GM18867 (cell line): Measurements from ENCODE around the gene POLN.

ENCODE experiments used
- ATAC-seq: cut with Tn5 transposase; IDR thresholded peaks from one replicate; pipeline ENCODE4 v1.9.1; 2021; ENCODE audit warnings: mild to moderate bottlenecking, moderate library complexity; ENCODE audit not compliant: unreplicated experiment

Gene POLN

DNA sequence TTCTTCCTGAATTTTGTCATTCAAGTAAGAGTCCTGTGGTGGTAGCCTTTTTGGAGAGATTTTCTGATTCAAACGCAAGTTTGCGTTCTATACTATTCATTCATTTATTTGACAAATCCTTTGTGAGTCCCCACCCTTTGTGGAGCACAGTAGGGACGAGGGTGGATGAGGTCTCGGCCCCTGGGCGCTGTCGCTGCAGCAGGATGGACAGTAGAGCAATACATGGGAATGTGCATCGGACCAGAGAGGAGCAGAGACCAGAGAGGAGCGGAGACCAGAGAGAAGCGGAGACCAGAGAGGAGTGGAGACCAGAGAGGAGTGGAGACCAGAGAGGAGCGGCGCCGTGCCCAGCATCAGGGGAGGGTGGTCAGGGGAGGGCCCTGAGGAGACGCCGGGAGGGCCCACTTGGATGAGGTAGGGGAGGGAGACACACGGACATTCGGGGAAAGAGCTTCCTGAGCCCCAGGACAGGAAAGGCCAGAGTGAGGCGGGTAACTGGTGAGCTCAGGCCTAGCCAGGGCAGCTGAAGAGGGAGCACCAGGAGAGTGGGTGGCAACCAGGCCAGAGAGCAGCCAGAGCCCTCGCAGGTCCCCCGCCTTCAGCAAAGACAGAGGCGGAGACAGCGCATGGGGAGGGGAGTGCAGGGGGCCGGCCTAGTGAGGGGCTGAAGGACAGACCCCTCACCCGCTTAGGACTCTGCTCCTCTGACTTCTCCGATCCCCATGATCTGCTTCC lies 115.4 kb downstream of the POLN start:
- ATAC-seq = no peak

DNA sequence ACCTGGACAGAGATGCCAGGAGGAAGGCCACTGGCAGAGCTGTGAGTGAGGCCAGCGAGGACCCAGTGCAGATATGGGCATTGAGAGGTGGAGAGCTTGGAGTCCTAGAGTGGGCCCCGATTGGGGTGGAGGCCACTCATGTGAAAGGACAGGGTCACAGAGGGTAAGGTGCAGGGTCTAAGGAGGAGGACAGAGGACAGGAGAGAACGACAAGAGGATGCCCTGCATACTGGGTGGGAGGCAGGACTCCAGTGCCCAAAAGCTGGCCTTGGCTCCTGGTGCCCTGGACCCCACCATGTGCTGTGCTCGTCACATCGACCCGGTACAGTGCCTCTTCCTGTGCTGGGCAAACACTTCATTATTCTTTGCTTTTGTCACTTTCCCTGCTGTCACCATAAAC lies 116.1 kb downstream of the POLN start:
- no peak for ATAC-seq

DNA sequence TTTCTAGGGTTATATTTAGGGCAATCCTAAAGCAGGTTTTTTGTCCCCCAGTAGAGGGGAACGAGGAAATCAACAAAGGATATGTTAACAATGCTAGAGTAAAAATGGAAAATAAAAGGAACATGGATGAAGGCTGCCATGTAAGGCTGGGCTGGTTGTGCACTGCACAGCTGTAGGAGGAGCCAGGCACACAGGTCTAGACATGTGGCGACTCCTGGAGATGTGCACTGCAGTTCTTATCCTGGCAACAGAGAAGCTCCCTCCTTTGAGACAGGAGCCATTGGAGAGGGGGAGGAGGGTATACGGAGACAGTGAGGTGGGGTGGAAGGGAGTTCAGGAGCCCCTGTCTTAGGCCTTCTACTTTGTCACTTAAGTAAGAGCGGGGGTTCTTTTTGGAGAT lies 116.9 kb downstream of the POLN start:
- no peak for ATAC-seq

DNA sequence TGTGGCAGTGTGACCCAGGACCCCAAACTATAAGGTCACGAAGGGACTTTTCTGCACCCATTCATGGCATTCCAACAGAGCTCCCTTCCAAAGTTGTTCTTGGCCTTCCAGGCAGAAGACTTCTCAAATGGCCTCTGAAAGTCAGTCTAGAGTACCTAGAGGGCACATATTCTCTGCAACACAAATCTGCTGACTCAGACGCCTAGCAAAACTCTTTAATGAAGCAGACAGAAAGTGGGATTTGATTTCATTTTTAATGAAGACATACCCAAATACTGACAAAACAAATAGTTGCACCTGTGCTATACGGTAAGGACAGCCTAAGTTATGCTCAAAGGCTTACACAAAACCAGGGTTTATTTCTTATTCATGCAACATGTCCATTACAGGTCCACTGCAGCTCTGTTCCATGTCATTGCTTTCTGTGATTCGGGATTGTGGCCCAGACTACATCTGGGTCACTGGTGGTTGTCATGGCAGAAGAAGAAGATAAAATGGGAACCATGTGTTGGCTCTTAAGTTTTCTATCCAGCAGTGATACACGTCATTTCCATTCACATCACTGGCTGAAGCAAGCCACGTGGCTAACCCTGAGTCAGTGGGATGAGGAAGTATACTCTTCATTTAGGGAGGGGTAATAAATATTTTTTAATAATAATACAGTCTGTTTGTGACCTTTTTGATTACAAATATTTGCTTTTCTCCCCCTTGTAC lies 125.1 kb downstream of the POLN start:
- no peak for ATAC-seq

DNA sequence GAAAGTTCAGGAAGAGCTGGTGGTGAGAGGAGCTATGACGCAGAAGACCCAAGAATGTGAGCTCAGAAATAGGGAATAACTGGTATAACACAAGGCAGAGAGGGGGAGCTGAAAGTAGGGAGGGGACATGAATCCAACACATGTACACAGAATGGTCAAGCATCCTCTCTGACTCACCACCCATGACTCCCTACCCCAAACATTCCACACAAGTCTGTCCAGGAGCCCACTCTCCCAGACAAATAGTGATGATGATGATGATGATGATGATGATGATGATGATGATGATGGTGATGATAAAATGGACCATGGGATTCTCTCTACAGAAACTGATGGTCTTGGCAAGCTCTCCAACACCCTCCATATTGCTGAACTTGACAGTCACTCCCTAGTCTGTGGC lies 136.4 kb downstream of the POLN start:
- no peak for ATAC-seq

DNA sequence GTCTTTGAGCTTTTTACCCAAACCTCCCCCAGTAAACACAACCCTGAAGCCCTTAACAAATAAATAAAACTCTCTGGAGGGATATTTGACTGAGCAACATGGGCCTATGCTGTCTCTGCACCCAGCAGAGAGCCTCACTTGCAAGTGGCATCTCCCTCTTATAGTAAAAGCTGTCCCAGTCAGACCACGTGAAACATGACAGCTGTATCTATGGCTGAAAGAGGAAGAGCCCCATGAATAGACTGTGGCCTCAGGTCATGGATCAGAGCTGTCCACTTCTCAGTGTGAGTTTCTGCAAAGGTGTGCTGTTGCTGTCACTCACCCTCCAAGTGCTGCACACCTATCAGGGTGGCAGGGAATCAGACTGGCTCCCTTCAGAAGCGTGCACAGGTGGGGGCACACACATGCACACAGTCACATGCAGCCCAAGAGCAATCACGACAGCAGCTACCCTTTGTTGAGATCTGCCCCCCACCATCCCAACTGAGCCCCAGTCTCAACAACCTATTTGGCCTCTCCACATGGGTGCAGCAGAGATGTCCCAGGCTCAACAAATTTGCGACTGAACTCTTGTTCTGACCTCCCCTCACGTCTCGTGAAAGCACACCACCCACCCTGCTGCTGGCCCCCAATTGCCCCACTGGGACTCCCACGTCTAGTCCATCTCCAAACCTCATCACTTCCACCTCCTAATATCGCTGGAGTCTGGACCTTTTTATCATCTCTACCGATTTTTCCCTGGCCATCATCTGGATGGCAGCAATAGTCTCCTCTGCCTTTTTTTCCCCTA lies 137.2 kb downstream of the POLN start:
- ATAC-seq = no peak

DNA sequence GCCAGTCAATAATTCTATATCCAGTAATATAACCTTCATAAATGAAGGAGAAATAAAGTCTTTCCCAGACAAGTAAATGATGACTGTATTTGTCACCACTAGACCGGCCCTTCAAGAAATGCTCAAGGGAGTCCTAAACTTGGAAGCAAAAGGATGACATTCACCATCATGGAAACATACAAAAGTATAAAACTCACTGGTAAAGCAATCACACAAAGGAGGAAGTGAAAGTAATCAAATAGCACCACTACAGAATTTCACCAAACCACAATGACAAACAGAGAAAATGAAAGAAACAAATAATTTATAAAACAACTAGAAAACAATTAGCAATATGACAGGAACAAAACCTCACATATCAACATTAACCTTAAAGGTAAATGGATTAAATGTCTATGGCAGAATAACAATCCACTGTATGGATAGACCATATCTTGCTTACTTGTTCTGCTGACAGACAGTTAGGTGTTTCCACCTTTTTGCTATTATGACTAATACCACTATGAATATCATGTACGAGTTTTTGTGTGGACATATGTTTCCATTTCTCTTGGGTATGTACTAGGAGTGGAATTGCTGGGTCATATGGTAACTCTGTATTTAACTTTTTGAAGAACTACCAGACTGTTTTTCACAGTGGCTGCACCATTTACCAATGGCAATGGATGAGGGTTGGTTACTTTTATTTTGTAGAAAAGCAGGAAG lies 137.9 kb downstream of the POLN start:
- no peak for ATAC-seq

DNA sequence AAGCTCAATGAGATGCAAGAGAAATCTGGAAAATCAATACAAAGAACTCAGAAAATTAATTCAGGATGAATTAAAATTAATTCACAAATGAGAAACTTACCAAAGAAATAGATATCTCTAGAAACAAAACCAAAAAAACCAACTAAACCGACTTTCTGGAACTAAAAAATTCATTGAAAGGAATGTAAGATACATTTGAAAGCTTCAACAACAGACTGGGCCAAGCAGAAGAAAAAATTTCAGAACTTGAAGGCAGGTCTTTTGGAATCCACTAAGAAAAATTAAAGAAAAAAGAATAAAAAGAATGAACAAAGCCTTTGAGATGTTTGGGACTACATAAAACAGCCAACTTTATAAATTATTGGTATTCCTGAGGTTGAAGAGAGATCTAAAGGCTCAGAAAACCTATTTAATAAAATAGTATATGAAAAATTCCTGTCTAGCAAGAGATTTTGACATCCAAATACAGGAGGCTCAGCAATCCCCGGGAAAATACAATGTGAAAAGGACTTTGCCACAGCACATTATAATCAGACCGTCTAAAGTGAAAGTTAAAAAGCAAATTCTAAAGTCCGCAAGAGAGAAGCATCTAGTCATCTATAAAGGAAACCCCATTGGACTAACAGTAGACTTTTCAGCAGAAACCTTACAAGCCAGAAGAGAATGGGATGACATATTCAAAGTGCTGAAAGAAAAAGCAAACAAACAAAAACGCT lies 138.6 kb downstream of the POLN start:
- no peak for ATAC-seq

DNA sequence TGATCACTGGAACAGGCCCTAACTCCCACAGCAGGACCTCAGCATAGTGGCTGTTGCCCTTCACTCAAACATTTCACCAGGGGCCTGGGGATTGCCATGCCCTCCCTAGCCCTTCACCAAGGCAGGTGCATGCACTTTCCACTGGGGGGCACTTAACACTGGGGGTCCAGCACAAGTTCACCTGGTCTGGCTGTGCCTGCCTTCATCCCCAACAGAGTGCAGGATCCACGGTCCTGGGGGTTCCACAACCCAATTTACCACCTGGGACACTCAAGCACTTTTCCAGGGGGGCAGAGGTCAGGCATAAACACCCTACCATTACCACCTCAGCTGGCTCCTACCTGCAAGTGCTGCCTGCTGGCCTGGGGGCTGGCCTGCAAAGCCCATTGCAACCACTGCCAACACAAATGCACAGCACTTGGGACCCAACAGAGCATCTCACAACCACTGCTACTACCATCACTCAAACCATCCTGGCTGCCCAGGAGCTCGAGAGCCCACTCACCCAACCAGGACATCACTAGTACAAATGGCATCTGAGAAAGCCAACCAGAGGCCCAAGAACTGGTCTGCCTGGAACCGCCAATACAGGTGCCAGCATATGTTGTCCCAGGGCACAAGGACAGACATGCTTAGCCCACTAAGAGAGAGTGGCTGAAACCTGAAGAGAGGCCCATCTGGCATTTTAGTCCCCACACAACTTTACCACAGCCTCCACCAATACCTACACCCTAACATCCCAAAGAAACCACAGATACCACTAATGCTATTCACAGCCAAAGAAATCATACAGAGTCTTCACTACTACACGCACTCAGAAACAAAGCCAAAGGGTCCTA lies 139.7 kb downstream of the POLN start:
- ATAC-seq = no peak

DNA sequence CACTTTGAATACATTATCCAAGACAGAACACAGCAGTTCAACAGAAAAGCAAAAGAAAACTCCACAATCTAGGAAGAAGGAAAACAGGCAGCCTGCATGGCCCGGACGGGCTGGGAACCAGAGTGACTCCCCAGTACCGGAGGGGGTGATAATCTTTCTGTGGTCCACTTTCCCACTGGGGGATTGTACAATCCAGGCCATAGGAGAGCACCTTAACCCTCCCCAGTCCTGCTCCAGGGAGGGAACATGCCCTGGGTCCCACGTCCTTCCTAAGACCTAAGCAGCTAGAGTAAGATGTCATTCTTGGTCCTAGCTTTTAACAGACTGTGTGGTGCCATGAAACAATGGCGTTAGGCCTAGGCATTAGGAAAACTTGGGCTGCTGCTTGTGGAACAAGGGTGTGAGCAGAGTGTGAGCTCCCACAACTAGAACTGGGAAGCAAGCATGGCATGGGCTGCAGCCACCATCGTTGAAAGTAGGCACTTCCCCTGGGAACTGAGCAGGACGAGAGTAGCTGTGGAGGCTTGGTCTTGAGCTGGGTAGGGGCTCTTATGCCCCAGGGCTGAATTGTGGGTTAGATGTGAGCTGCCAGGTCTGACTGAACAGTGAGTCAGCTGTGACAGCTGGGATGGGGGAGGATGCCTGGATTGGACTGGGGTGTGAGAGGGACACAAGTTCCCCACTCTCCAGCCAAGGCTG lies 140.4 kb downstream of the POLN start:
- ATAC-seq = no peak

DNA sequence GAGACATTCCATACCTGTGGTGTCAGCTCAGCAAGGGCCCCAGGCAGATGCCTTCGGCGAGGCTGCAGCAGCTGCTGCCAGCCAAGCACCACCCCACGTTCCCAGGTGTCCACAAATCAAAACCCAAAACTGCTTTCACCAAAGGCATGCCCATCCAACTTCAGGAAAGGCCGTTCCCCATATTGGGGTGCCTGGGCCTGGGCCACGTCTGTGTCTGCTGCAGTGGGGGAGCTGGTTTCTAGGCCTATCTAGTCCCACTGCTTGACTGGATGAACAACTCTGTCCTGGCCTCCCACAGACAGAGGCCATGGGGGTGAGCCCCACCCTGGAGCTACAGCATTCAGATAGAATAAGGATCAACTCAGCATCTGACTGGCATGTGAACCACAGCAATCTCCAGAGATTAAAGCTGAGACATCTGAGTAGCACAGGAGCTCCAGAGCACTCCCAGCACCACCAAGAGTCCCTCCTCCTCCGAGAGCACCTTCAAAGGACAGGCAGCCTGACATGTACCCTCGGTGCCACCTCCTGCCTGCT lies 145.8 kb downstream of the POLN start:
- no peak for ATAC-seq

DNA sequence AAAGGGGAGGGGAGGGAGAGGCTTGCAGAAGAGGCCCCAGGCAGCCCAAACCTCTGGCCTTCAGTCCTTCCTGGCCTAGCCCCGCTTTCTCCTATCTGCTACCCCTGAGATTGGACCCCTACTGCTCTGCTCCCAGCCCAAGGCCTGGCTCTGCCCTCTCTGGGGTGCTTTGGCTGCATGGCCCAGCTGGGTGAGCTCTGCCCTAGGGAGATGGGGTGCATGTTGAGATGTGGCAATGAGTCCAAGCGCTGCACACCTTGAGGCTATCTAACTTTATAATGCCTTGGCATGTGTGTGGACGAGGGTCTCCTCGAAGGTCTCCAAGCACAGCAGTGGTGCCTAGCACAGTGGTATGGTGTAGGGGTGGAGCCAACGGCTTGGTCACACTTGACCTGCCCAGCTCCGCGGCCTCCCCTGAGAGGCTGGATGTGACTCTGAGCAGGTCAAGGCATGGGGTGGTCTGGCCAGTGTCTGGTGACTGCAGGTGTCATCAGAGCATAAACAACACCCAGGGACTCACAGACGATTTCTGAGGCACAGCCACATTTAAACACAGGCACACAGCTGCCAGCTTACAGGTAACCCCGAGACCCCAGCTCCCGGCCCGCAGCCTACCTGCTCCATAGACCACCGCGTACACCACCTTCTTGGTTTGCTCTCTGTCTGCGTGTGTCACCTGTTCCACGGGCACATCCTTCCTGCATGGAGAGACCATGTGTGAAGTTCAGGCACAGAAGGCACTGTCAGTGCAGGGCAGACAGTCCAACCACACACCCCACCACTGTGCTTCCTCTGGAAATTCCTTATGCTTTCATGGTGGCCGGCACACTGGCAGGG lies 146.5 kb downstream of the POLN start:
- ATAC-seq = no peak

DNA sequence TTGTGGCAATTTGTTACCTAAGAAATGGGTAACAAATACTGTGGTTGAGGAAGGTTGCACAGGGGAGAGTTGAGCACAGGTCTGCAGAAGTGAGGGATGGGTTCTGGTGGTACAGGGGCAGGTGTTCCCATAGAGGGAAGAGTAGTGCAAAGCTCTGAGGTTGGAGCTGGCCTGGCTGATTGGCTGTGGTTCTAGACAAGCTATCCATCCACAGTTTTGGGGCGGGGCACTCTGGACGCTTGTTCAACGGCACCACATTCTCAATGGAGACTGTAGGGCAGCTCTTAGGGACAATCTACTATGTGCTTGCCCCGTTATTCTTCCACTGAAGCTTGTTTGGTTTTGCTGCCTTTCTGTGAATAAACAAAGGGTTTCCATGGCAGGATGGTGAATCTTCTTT lies 147.4 kb downstream of the POLN start:
- ATAC-seq = no peak

DNA sequence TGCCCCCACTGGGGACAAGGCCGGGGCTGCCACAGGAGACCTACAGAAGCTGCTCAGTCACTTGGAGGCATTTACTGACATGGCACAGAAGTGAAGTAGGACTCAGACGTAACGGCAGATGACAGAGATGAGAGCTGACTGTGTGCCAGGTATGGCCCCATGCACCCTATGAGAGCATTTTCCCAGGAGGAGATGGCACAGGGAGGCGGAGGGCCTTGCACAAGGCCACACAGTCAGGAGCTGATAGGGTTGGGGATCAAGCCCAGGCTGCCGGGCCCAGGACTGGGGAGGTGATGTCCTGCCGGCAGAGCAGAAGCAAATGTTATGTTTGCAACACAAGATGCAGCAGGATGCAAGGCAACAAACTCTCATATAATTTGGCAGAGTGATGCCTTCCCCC lies 148.7 kb downstream of the POLN start:
- ATAC-seq = no peak

DNA sequence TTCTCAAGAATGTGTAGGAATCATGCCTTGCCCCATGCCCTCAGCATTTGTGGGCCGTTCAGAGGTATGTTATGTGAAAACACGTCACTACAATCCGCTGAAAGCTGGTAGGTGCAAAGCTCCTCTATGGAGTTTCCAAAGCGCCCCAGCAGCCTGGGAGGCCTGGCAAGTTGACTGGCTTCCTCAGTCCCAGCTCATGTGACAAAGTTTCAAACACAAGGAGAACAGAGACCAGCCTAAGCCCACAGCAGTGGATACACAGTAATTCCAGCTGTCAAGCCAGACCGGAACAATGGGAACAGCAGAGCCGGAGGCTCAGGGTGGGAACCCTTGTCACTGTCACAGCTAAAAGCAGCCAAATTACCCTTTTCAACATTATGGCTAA lies 149.3 kb downstream of the POLN start:
- ATAC-seq = no peak

DNA sequence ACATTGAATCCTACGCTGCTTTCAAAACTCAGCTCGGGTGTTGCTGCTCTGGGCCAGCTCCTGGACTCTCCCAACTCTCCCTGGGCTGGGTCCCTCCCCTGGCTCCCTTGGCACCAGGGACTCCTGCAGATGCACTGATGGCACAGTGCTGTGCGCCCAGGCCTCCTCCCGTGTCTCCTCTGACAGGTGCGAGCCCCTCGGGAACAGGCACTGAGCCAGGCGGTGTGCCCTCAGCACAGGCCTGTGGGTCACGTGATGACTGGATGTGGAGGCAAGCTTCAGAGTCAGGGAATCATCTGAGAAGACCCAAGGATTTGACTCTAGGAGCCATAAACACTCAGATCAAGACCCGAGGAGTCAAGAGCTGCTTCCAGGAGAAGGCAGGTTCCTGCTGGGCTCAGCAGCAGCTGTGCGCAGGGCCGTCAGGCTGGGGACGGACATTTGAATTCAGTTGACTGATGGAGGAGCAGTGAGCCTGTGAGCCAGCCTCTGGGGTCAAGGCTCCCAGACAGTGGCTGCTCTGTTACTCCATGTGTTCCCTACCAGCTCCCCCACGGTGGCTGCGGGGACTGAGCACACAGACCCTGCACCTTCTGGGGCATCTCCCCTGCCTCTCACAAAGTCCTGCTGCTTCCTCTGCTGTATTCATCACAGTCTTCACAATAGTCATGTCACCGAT lies 149.8 kb downstream of the POLN start:
- ATAC-seq = no peak

DNA sequence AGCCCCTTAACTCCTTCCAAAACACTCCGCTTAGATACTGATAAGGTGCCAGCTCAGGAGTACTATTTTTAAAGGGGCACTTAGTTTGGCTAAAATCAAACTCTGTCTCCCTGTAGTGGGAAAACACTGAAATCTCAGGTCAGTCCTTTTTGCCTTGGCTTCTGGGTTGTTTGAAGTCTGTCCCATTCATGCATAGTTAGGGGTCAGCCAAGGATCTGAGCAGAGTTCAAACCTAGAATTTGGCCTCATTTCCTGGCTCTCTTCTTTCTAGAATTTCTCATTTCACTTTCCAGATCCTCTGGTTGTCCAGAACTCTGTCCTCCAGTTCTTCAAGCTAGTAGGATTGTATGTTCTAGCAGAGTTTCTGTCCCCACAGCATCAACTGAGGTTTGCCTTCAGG lies 151.3 kb downstream of the POLN start:
- no peak for ATAC-seq
